Adrenal gland (tissue), 12 donors: Measurements from ENCODE around the gene HOXB2. TPM values are rescaled to one million over a fixed set of nuclear protein-coding genes. Genes with fewer than 3 reads are reported as not detected.
A peak's percentile ranks its signal among the peaks of the same experiment; 100 is the strongest.

Experiments used
- DNase-seq, 7 donors: peaks; one replicate each; pipeline ENCODE4 v3.0.0-alpha.2; 2019 to 2020
- H3K27ac ChIP-seq, 5 donors: fragments of 200-600 bp; sonication (generic) in 4 of 5; 1 replicate in 3 of 5; 2 replicates in 2 of 5; pipeline versions ENCODE4 v1.5.1 to v1.8.0; 2016 to 2020; ENCODE audit warnings: mild to moderate bottlenecking in 1 of 5
- H3K27me3 ChIP-seq: fragments of 200-600 bp; 2 replicates; pipeline ENCODE4 v1.8.0; 2021
- H3K36me3 ChIP-seq, 2 donors: fragments of 200-600 bp; replicated peaks in 1 of 2; 1 replicate in 1 of 2; 2 replicates in 1 of 2; pipeline versions ENCODE4 v1.5.1 to v1.8.0; 2018 to 2022
- H3K4me1 ChIP-seq, 2 donors: fragments of 200-600 bp; replicated peaks in 1 of 2; 1 replicate in 1 of 2; 2 replicates in 1 of 2; pipeline versions ENCODE4 v1.5.1 to v1.8.0; 2018 to 2021
- H3K4me3 ChIP-seq, 4 donors: fragments of 200-600 bp; sonication (generic) in 3 of 4; one replicate each; pipeline ENCODE4 v1.5.1; 2016 to 2018
- H3K9me3 ChIP-seq, 3 donors: fragments of 200-600 bp; sonication (generic) in 1 of 3; replicated peaks in 1 of 3; 1 replicate in 2 of 3; 2 replicates in 1 of 3; pipeline versions ENCODE4 v1.5.1 to v1.8.0; 2016 to 2021
- CTCF ChIP-seq, 6 experiments: fragments of 450-650 bp in 4 of 6; fragments of 200-600 bp in 2 of 6; sonication (generic) in 1 of 6; IDR thresholded peaks; 1 replicate in 5 of 6; 2 replicates in 1 of 6; pipeline versions ENCODE4 v1.5.1 to v1.8.0; 2016 to 2021; ENCODE audit warnings: antibody characterized with exemption in 6 of 6, mild to moderate bottlenecking in 2 of 6, moderate library complexity in 1 of 6
- POLR2A ChIP-seq, 2 donors: fragments of 450-650 bp; IDR thresholded peaks; one replicate each; pipeline ENCODE4 v1.6.1; 2017; ENCODE audit warnings: antibody characterized with exemption in 2 of 2, mild to moderate bottlenecking in 2 of 2, moderate library complexity in 1 of 2
- WGBS, 4 donors: extraction: QIAGEN DNeasy Blood & Tissue Kit in 2 of 4; methylation state at CpG; one replicate each; pipeline versions ENCODE4 v1.1.5 to v1.1.7; 2013 to 2017; 5-methylcytosine and 5-hydroxymethylcytosine counted together
- intact Hi-C, 2 donors: fragments of 100-400 bp; cut with DNase I; formaldehyde crosslinking; loops; one replicate each; pipeline versions ENCODE4 v1.14.1 to v1.15.0; 2022 to 2023
- polyA plus RNA-seq, 3 donors: library from polyadenylated mRNA; stranded (reverse); fragments of 200-250 nt in 2 of 3; fragments of 350-450 nt in 1 of 3; fragmentation: Illumina TruSeq in 1 of 3; extraction: RNeasy Lipid Tissue Mini Kit (QIAGEN cat#74804) in 1 of 3; gene quantifications; one replicate each; pipeline ENCODE4 v1.2.3, GENCODE V29; 2013 to 2014
- total RNA-seq, 9 donors: library from RNA; depleted of rRNA in 4 of 9; stranded (reverse); fragments of >200 nt in 4 of 9; fragments of 120-200 nt in 1 of 9; fragmentation: NEBNext Ultra II Directional in 1 of 9; extraction: Animal tissue kit (Norgen Biotek cat#: 25700) in 1 of 9; gene quantifications; one replicate each; pipeline versions ENCODE4 v1.1.0 to v1.2.4, GENCODE V29; 2013 to 2023
- donor health status: healthy with polysubstance abuse.
- donor health status: Bipolar disorder and iron deficiency.
- donor health status: DM: yes; HTN: yes; CAD: no.
- donor health status: DM: no; HTN: no; CAD: no.
- donor health status: DM: no; HTN: no; CAD: no.
- donor health status: DM: yes; HTN: yes; CAD: no.

The HOXB2 gene
- total and polyA plus RNA-seq, 12 donors, result 6.3 to 73.6 (median 27.5) TPM

- TF ChIP-seq CTCF (IDR thresholded peaks at IDR 0.05), result no peak
- no peak for TF ChIP-seq POLR2A (IDR thresholded peaks at IDR 0.05)
- 48 to 68% (median 58%) methylated on average over 5 of the region's 5 CpGs for WGBS, 4 donors
- peak in 1 of 7 donors; percentile 12 for DNase-seq
- Histone ChIP-seq H3K4me1 (peaks cover 0 to 39% of the 10 kb centered on the region in 2 donors), H3K27me3 (no peaks in the 10 kb centered on the region), H3K36me3 (no peaks in the 10 kb centered on the region), H3K27ac (peak overlapping the region in 4 of 5 donors; percentile 30 to 89 (median 74)), H3K4me3 (no peak overlapping the region), H3K9me3 (no peaks in the 10 kb centered on the region)
- intact Hi-C loops, result no loop called here
Observed at GRCh38 chr17:48556229-48556575, 11.3 kb upstream of the HOXB2 start.

GRCh38 chr17:48555258-48556228 lies 10.6 kb upstream of the HOXB2 start:
- WGBS, 4 donors, result 4 to 10% (median 7%) methylated on average over 20 to 36 of the region's 36 CpGs
- Histone ChIP-seq H3K36me3 (peaks cover 0 to 2% of the 10 kb centered on the region in 2 donors), H3K27ac (peak overlapping the region; percentile 29 to 89 (median 66)), H3K9me3 (no peaks in the 10 kb centered on the region), H3K4me1 (peaks cover 0 to 36% of the 10 kb centered on the region in 2 donors), H3K27me3 (no peaks in the 10 kb centered on the region), H3K4me3 (peak overlapping the region in 2 of 4 donors; percentile 29 to 60)
- peak in 5 of 6 experiments; percentile 6 to 41 (median 19) for TF ChIP-seq CTCF (IDR thresholded peaks at IDR 0.05)
- TF ChIP-seq POLR2A (IDR thresholded peaks at IDR 0.05), result peak in 1 of 2 donors; percentile 9
- intact Hi-C loops, result no loop called here
- peak in 5 of 7 donors; percentile 41 to 67 (median 63) for DNase-seq

- TF ChIP-seq POLR2A (IDR thresholded peaks at IDR 0.05) (no peak), CTCF (IDR thresholded peaks at IDR 0.05) (no peak)
- Histone ChIP-seq H3K4me1 (peaks cover 0 to 27% of the 10 kb centered on the region in 2 donors), H3K27ac (peak overlapping the region in 4 of 5 donors; percentile 29 to 89 (median 66)), H3K4me3 (peak overlapping the region in 1 of 4 donors; percentile 60), H3K9me3 (no peaks in the 10 kb centered on the region), H3K36me3 (peaks cover 0 to 6% of the 10 kb centered on the region in 2 donors), H3K27me3 (no peaks in the 10 kb centered on the region)
- 54 to 70% (median 55%) methylated on average over 27 to 44 of the region's 44 CpGs for WGBS, 4 donors
- intact Hi-C loops, result no loop called here
- peak in 2 of 7 donors; percentile 18 to 26 for DNase-seq
Observed at GRCh38 chr17:48554412-48555257, 9.7 kb upstream of the HOXB2 start.

- intact Hi-C loops, result no loop called here
- H3K27ac ChIP-seq, result peak overlapping the region in 1 of 5 donors; percentile 89
- H3K27me3 ChIP-seq, result no peaks in the 10 kb centered on the region
- H3K4me1 ChIP-seq, result peaks cover 0 to 31% of the 10 kb centered on the region in 2 donors
- no peak for DNase-seq
- H3K36me3 ChIP-seq, result peaks cover 0 to 6% of the 10 kb centered on the region in 2 donors
- 50 to 63% (median 54%) methylated on average over 1 of the region's 1 CpG for WGBS, 4 donors
- no peaks in the 10 kb centered on the region for H3K9me3 ChIP-seq
- H3K4me3 ChIP-seq, result no peak overlapping the region
- TF ChIP-seq POLR2A (IDR thresholded peaks at IDR 0.05), result no peak
- no peak for TF ChIP-seq CTCF (IDR thresholded peaks at IDR 0.05)
Observed at GRCh38 chr17:48553826-48554225, 8.9 kb upstream of the HOXB2 start.
